Measurements from ENCODE around the gene TBXAS1.

GRCh38 chr7:139813151-139813550 lies 15.9 kb upstream of the TBXAS1 start:
- TF ChIP-seq POLR2A (IDR thresholded peaks at IDR 0.05) (no peak), CTCF (IDR thresholded peaks at IDR 0.05) (no peak), POLR2AphosphoS5 (IDR thresholded peaks at IDR 0.05) (no peak)

Measured in transverse colon (tissue), 4 donors.